Measurements from ENCODE around the gene TAF4B.

Gene TAF4B

DNA sequence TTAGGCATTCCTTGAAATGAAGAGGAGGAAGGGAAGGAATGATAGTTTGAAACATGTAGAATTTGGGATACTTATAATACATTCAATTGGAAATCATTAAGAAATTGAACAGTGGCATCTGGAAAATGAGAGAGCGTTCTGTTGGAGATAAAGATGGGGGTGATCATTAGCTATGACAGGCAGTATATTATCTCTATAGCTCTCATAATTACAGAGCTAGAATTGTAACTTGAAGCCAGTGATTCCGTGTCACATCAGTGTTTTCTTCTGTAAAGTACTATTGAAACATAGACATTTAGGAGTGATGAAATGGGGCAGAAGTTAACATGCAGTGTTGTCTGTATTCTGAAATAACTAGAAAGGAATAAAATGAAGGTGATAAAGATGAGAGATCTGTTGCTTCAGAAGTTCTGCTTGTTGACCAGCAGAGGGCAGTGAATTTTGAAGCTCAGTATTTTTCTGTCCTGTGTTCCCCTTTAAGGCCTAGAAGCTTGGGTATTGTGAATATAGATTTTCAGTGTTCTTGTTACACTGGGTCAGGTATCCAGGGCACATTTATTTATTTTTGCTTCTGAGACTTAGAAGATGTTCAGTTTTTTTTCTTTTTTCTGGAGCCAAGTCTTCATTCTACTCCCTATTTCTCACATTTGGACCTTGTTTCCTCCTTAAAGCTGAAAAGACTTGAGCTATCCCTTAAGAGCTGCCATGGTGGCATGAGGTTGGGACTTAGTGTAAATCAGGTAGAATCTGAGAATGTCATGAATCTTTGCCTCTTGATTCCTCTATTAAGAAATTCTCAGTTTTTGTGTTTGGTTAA, 157.4 kb downstream of the TAF4B start (continued):
- TF ChIP-seq ZNF514 (tag by site-specific recombination; IDR thresholded peaks at IDR 0.05), result no peak
- no peak for TF ChIP-seq ZNF18 (tag by site-specific recombination; IDR thresholded peaks at IDR 0.05)
- no peak for TF ChIP-seq ZNF292 (tag by site-specific recombination; IDR thresholded peaks at IDR 0.05; ENCODE audit: borderline replicate concordance, low read depth)
- TF ChIP-seq ZXDB (tag by site-specific recombination; IDR thresholded peaks at IDR 0.05), result no peak
- peak; percentile 85 for TF ChIP-seq SCRT2 (tag by site-specific recombination; IDR thresholded peaks at IDR 0.05)
- no peak for TF ChIP-seq ZNF19 (tag by site-specific recombination; IDR thresholded peaks at IDR 0.05; ENCODE audit: low read depth)
- TF ChIP-seq CTCF (tag by site-specific recombination; IDR thresholded peaks at IDR 0.05), result no peak
- TF ChIP-seq BCL6B (tag by site-specific recombination; IDR thresholded peaks at IDR 0.05), result no peak
- TF ChIP-seq AEBP2 (tag by site-specific recombination; IDR thresholded peaks at IDR 0.05; ENCODE audit: borderline replicate concordance), result no peak
- no peak for TF ChIP-seq ZNF391 (tag by site-specific recombination; IDR thresholded peaks at IDR 0.05; ENCODE audit: borderline replicate concordance, low read depth)
- no peak for TF ChIP-seq ZNF792 (tag by site-specific recombination; IDR thresholded peaks at IDR 0.05)
- no peak for TF ChIP-seq ZFP37 (tag by site-specific recombination; IDR thresholded peaks at IDR 0.05)
- no peak for TF ChIP-seq ZFHX2 (tag by site-specific recombination; conservative IDR thresholded peaks at IDR 0.05)
- no peak for TF ChIP-seq ZNF664 (tag by site-specific recombination; IDR thresholded peaks at IDR 0.05)
- no peak for TF ChIP-seq ZNF223 (tag by site-specific recombination; IDR thresholded peaks at IDR 0.05)
- no peak for TF ChIP-seq ZNF184 (tag by site-specific recombination; IDR thresholded peaks at IDR 0.05)
- TF ChIP-seq SCRT1 (tag by site-specific recombination; IDR thresholded peaks at IDR 0.05; ENCODE audit: borderline replicate concordance), result peak; percentile 28; the same call in 1 of the 2 replicates
- TF ChIP-seq ZNF654 (tag by site-specific recombination; IDR thresholded peaks at IDR 0.05; ENCODE audit: low read depth), result peak; percentile 28; the same call in 1 of the 2 replicates
- no peak for TF ChIP-seq HIC1 (tag by site-specific recombination; IDR thresholded peaks at IDR 0.05)
- no peak for TF ChIP-seq GLI4 (tag by site-specific recombination; IDR thresholded peaks at IDR 0.05)
- no peak for TF ChIP-seq KLF10 (tag by site-specific recombination; IDR thresholded peaks at IDR 0.05)
- no peak for TF ChIP-seq PRDM10 (tag by site-specific recombination; IDR thresholded peaks at IDR 0.05)
- TF ChIP-seq KLF9 (tag by site-specific recombination; IDR thresholded peaks at IDR 0.05; ENCODE audit: low read depth), result no peak

Measured in HEK293 (cell line).